Fibroblast of lung (primary cell): ENCODE data around the gene OR1S2.
"Not testable (repeated sequence)": the region's sequence is repeated elsewhere in the genome, so short reads cannot be mapped to it uniquely, and the experiment has no call there.

Experiments used
- CTCF ChIP-seq, 2 donors: IDR thresholded peaks in 1 of 2; conservative IDR thresholded peaks in 1 of 2; 1 replicate in 1 of 2; 2 replicates in 1 of 2; pipeline ENCODE4 v1.5.1; 2011 to 2012; ENCODE audit warnings: low read length in 2 of 2, control low read depth in 1 of 2, inconsistent platforms in 1 of 2, low read depth in 1 of 2, mild to moderate bottlenecking in 1 of 2
- EZH2 ChIP-seq: IDR thresholded peaks from 2 replicates; pipeline ENCODE4 v1.5.1; 2012; ENCODE audit warnings: low read length, control low read depth, mild to moderate bottlenecking; ENCODE audit errors: missing control alignments

- not testable (repeated sequence) for TF ChIP-seq CTCF (conservative IDR thresholded peaks at IDR 0.05 in 1 of 2, IDR thresholded peaks at IDR 0.05 in 1 of 2; ENCODE audit: low read depth in 1 of 2, low read length in 2 of 2); EZH2
These were observed 8.5 kb upstream of the OR1S2 start, which contains the start of gene OR1S1 for GRCh38 chr11:58212420-58212819.
